Measurements from ENCODE around the gene AGMO. TPM values are rescaled to one million over a fixed set of nuclear protein-coding genes. Genes with fewer than 3 reads are reported as not detected.

AGMO gene
- total RNA-seq, 1 experiment from 2014 or later = 0.77 TPM

GRCh38 chr7:15544050-15544449 lies 17.8 kb downstream of the AGMO start:
- DNase-seq (ENCODE audit: low spot score) (no peak), ATAC-seq (no peak)
- Mint-ChIP-seq H3K9me3 (peaks cover 9% of the 10 kb centered on the region), H3K27me3 (ENCODE audit: low read depth) (no peaks in the 10 kb centered on the region), H3K4me1 (peaks cover 14% of the 10 kb centered on the region), H3K36me3 (0 out of 2 replicates have a peak, but pooled peaks cover 3% of the 10 kb centered on the region), H3K27ac (no peak overlapping the region), H3K4me3 (no peak overlapping the region)
- ChIA-PET POLR2A (interaction anchor here (0.6 kb wide), 1 partner anchor 449 kb away, joined by 4 read pairs; no protein-coding TSS in a partner anchor), CTCF (no interaction called here)
- TF ChIP-seq HMGXB4 (CRISPR knock-in tag; IDR thresholded peaks at IDR 0.05) (no peak), TP53 (CRISPR knock-in tag; IDR thresholded peaks at IDR 0.05) (no peak), ESRRA (CRISPR knock-in tag; IDR thresholded peaks at IDR 0.05; ENCODE audit: borderline replicate concordance) (no peak), ZBTB21 (CRISPR knock-in tag; IDR thresholded peaks at IDR 0.05; ENCODE audit: borderline replicate concordance) (no peak), ZNF138 (CRISPR knock-in tag; conservative IDR thresholded peaks at IDR 0.05) (no peak), ZNF396 (CRISPR knock-in tag; IDR thresholded peaks at IDR 0.05; ENCODE audit: borderline replicate concordance) (no peak), ZNF121 (CRISPR knock-in tag; IDR thresholded peaks at IDR 0.05) (no peak), ZNF416 (CRISPR knock-in tag; IDR thresholded peaks at IDR 0.05) (no peak), RORB (CRISPR knock-in tag; IDR thresholded peaks at IDR 0.05) (no peak)

- Mint-ChIP-seq H3K9me3 (peaks cover 9% of the 10 kb centered on the region), H3K4me3 (no peak overlapping the region), H3K27ac (no peak overlapping the region), H3K36me3 (0 out of 2 replicates have a peak, but pooled peaks cover 3% of the 10 kb centered on the region), H3K4me1 (peaks cover 14% of the 10 kb centered on the region), H3K27me3 (ENCODE audit: low read depth) (no peaks in the 10 kb centered on the region)
- ChIA-PET POLR2A (no interaction called here), CTCF (no interaction called here)
- TF ChIP-seq TEAD4 (CRISPR knock-in tag; IDR thresholded peaks at IDR 0.05) = no peak
- no peak for TF ChIP-seq E2F1 (CRISPR knock-in tag; IDR thresholded peaks at IDR 0.05)
- TF ChIP-seq ZNF232 (CRISPR knock-in tag; IDR thresholded peaks at IDR 0.05) = no peak
- no peak for TF ChIP-seq TEAD1 (CRISPR knock-in tag; IDR thresholded peaks at IDR 0.05)
- no peak for TF ChIP-seq ATF2 (CRISPR knock-in tag; IDR thresholded peaks at IDR 0.05; ENCODE audit: borderline replicate concordance, low read depth)
- TF ChIP-seq IRF1 (CRISPR knock-in tag; IDR thresholded peaks at IDR 0.05) = no peak
- no peak for DNase-seq (ENCODE audit: low spot score)
- ATAC-seq = no peak
Observed at GRCh38 chr7:15543256-15543655, 18.6 kb downstream of the AGMO start.

- H3K27me3 Mint-ChIP-seq (ENCODE audit: low read depth) = no peaks in the 10 kb centered on the region
- no peak overlapping the region for H3K27ac Mint-ChIP-seq
- H3K4me1 Mint-ChIP-seq = no peaks in the 10 kb centered on the region; the same call in 1 of the 2 replicates
- peaks cover 14% of the 10 kb centered on the region for H3K9me3 Mint-ChIP-seq
- H3K36me3 Mint-ChIP-seq = peaks cover 6% of the 10 kb centered on the region
- POLR2A ChIA-PET = no interaction called here
- CTCF ChIA-PET = no interaction called here
- H3K4me3 Mint-ChIP-seq = no peak overlapping the region
- no peak for DNase-seq (ENCODE audit: low spot score)
- ATAC-seq = no peak
- no peak for TF ChIP-seq HMGA2 (CRISPR knock-in tag; IDR thresholded peaks at IDR 0.05)
- no peak for TF ChIP-seq NR1H2 (CRISPR knock-in tag; IDR thresholded peaks at IDR 0.05)
- TF ChIP-seq NR2C2 (CRISPR knock-in tag; IDR thresholded peaks at IDR 0.05) = no peak
- TF ChIP-seq ZNF512 (CRISPR knock-in tag; IDR thresholded peaks at IDR 0.05; ENCODE audit: borderline replicate concordance) = no peak
- no peak for TF ChIP-seq ATF2 (CRISPR knock-in tag; IDR thresholded peaks at IDR 0.05; ENCODE audit: borderline replicate concordance, low read depth)
- no peak for TF ChIP-seq SOX15 (CRISPR knock-in tag; IDR thresholded peaks at IDR 0.05)
- TF ChIP-seq CBFB (CRISPR knock-in tag; IDR thresholded peaks at IDR 0.05; ENCODE audit: low read depth) = no peak
- TF ChIP-seq ERG (CRISPR knock-in tag; IDR thresholded peaks at IDR 0.05) = no peak
- TF ChIP-seq E2F5 (CRISPR knock-in tag; IDR thresholded peaks at IDR 0.05) = no peak
Observed at GRCh38 chr7:15527648-15528047, 34.2 kb downstream of the AGMO start.
